ENCODE data around the gene MSANTD3. TPM values are rescaled to one million over a fixed set of nuclear protein-coding genes. Genes with fewer than 3 reads are reported as not detected.
"Not testable (repeated sequence)": the region's sequence is repeated elsewhere in the genome, so short reads cannot be mapped to it uniquely, and the experiment has no call there.

MSANTD3 gene
- polyA plus RNA-seq, 10 donors: 12.7 to 18.4 (median 15.0) TPM

DNA sequence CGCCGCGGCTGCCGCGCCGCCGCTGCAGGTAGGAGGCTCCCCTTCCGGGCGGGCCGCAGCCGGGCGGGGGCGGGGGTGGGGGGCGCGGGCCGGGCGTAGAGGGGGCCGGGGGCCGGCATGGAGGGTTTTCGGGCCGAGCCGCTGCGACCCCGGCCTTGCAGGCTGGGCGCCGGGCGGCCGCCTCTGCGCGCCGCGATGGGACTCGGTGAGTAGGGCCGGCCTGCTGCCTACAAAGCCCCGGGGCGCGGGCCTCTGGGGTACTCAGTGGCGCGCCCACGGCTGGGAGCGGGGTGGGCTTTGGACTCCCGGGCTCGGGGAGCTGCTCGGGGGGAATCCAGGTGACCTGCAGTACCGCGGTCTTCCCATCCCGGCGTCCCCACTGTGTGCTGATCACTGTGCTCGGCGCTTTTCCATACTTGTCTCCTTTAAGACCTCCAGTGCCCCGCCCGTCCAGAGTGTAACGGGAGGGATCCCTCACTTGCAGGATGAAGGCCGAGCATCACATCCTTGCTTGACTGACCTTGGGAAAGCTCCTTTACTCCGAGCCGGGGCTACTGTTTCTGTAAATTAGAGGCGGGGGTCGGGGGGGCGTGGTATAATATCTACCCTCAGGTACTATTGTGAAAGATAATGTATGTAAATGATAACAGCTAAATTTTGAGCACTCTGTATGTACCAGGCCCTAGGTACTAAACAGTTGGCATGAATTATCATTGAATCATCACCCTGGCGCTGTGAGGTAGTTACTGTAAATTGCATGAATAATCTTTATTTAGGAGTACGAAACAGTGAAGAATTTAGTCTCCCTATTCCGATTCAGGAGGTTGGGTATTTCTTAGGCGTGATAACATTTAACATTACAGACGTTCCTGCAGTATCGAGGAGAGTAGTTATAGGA lies 672 bp downstream of the MSANTD3 start:
- DNase-seq: peak in 2 of 3 donors; percentile 48 to 82

DNA sequence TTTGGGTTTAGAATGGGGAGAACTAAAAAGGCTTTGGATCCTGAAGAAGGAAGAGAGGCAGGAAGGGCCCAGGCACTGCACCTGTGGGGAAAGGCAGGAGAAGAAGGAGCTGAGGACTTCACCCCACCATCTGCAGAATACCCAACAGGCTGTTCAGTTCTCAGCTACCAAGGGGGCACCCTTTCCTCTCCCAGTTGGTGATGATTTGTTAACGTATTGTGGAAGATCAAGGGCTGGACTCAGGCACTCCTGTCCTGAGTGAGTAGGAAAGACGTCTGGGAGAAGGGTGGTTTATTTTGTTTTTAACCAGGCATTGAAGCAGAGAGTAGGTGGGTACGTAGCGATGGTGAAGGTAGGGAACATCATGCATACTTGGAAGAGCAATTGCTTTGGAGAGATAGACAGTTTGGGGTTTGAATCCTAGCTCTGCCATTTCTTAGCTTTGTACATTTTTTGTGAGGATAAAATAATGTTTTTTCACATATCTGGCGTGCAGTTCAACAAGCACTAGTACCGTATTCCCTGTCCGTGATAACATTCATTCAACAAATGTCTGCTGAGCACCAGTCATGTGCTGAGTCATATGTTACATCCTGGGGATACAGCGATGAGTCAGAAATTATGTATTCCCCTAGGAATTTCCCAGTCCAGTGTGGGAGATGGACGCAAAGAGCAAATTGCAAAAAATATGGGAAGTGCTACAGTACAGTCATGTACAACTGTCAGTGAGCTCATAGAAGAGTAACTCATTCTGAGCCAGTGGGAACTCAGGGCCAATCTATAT lies 2.1 kb downstream of the MSANTD3 start:
- DNase-seq: peak in 1 of 3 donors; percentile 97

DNA sequence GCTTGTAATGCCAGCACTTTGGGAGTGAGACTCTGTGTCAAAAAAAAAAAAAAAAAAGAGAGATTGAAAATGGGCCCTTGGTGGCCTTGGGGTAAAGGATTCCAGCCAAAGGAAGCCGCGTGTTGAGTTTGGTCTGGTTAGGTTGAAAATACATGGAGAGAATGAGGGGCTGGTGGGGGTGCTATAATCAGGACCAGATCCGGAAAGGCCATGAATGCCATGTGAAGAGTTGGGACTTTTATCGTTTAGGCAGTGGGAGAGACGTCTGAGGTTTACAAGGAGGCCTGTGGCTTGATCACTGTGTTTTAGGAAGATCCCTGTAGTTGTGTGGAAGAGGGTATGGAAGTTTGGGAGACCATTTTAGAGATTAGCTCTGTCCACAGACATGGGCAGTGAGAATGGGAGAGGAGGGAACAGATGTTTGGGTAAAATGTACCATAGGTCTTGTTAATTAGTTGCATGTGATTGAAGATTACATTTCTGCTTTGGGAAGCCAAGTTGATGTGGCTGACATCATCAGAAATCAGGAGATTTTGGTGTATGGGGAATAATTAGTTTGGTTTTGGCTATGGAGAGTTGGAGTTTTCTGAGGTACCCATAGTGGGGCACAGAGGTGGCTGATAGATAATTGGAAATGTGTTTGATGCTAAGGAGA lies 3.5 kb downstream of the MSANTD3 start:
- DNase-seq: no peak

DNA sequence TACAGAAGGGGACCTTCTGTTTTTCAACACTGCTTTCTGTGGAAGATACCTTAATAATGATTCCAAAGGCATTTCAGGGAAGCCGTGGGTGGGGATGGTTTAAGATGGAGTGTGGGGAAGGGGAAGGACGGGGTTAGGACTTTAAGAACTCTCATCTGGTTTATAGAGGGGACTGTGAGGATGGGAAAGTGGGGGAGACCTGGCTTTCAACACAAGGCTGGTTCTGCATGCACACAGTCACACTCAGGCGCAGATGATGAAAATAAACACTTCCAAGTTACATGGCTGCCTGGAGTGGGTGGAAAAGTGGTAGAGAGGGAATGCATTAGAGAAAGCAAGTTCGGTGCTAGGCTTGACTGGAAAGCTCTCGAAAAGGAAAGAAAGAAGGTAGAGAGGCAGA lies 4.9 kb downstream of the MSANTD3 start:
- DNase-seq: no peak

DNA sequence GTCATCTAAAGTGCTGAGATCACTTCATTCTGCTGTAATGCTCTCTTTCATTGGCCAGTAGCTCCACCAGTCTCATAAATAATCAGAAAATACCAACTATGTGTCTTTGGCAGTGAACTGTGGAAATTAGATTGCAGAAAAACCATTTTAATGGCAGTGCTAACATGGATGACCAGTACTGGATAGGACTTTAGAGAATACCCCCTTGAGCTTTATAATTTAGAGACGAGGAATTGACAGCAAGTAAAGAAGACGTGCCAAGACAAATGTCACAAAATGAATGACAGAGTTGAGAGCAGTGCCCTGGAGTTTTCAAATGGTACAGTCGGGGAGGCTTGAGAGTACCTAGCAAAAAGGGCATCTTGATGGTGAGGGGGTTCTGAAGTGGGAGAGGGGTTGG lies 5.8 kb downstream of the MSANTD3 start:
- no peak for DNase-seq

DNA sequence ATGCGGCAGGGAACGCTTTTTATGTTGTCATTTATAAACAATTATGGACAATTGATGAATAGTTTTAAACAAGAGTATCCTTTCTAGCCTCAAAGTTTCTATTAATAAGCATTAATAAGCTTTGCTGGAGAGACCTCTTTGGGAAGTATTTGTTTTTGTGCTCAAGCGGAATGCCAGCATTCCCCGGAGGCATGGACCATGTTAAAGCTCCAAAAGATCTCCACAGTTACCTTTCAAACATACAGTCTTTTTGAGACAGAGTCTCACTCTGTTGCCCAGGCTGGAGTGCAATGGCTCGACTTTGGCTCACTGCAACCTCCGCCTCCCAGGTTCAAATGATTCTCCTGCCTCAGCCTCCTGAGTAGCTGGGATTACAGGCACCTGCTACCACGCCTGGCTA lies 9.6 kb downstream of the MSANTD3 start:
- DNase-seq: no peak

DNA sequence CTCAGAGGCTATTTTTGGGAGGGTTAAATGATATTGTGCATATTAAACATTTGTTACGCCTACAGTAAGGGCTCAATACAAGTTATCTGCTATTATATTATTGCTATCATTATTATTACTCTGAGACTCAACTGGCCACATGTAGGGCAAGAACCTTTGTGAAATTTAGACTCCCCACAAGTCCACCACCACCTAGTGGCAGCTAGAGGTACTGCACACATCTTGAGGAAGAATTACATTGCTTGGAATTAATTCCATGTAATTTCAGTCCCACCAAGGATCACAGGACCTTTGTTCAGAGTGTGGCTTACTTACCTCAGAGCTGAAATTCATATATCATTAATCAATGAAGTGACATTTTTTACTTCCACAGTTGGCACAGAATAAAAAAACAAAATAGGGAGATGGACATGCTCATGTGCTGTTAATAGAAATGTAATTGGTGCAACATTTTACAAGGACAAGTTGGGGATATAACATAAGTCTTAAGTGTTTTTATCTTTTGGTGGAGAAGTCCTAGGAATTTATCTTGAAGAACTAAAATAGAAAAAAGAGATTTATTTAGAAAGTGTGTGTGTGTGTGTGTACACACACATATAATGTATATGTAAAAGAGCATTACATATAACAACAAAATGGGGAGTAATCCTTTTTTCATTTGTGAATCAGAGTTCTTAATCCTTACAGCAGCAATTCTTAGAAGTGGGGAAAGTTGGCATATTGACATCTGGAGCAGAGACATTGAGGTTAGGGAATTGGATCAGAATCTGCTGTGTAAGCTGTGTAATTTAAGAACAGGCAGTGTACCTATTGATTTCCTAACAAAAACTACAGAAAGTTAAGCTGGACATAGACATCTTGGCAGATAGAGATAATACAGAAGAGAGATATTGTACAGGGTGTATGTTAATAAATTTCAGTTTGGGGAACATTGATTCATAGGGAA lies 11.2 kb downstream of the MSANTD3 start:
- DNase-seq: peak; percentile 58 to 70 (median 69)

DNA sequence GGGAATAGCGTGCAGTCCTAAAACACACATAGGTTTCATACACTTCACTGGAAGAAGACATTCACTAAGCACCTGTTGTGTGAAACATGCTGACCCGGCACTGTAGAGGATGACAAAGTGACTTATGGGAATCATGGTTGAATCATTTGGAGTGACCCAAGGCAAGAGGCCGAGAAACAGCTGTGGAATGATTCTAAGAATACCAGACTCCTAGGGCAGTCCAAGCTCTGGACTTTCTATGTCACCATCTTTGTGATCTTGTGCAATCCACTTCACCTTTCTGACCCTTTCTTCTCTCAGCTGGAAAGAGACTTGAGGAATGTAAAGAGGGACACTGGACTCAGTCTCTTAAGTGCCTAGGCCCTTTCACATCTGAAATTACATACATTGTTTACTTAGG lies 13.1 kb downstream of the MSANTD3 start:
- DNase-seq: peak in 2 of 3 donors; percentile 18 to 34

DNA sequence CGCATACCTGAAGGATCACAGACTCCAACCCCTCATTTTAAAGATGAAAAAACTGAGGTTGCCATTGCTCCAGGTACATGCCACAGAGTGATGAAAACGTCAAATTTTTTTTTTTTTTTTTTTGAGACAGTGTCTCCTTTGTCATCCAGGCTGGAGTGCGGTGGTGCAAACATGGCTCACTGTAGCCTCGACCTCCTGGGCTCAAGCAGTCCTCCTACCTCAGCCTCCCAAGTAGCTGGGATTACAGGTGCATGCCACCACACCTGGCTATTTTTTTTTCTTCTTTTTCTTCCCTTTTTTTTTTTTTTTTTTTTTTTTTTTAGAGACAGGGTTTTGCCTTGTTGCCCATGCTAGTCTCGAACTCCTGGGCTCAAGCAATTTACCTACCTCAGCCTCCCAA lies 13.5 kb downstream of the MSANTD3 start:
- not testable (repeated sequence) for DNase-seq

DNA sequence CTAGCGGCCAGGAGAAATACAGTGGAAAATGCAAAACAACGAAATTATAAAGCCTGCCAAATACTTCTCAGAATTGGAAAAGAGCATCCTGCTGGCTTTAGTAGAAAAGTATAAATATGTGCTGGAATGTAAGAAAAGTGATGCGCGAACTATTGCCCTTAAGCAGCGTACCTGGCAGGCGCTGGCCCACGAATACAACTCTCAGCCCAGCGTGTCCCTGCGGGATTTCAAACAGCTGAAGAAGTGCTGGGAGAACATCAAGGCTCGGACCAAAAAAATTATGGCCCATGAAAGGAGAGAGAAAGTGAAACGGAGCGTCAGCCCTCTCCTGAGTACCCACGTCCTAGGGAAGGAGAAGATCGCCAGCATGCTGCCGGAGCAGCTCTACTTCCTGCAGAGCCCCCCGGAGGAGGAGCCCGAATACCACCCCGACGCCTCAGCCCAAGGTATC lies 15.0 kb downstream of the MSANTD3 start:
- peak in 2 of 3 donors; percentile 67 to 84 for DNase-seq

DNA sequence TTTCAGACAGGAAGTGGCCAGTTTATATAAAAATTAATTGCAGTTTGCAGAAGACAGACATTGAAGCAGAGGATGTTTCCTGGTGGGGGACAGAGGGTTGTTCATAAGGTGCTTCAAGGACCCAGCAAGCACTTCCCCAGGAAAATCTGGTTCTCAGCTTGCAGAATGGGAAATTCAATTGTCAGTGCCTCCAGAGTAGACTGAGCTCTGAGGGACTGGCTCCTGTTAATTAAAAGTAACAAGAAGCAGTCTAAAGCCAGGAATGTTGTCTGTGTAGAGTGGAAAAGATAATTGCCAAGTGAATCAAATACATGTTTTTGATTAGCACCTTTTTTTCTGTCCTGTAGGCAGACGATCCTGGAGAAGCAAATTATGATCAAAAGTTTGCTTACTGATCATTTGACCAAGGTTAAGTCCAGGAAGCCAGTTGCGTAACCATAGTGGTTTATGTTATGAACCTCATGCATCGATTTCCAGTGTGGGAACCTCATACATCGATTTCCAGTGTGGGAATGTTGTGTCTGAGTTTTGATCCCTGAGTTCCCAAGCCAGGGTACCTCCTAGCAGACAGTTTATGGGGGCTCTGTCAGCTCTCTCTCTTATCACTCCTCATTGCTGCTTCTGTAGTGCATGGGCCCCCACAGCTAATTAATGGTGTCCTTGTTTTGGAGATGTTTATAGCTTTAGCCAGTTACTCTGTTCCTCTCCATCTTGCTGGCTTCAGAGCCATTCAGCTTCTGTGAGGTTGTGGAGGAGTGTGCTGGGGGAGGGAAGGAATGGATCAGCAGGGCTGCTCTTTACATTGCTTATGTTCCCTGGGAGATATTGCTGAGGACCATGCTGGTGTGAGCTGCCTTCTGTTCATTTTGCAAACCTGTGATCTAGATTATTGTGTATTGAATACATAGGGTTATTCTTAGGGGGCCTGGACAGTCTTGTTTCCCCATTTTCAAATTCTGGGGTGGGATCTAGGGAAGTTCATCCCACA lies 17.1 kb downstream of the MSANTD3 start:
- DNase-seq: no peak

DNA sequence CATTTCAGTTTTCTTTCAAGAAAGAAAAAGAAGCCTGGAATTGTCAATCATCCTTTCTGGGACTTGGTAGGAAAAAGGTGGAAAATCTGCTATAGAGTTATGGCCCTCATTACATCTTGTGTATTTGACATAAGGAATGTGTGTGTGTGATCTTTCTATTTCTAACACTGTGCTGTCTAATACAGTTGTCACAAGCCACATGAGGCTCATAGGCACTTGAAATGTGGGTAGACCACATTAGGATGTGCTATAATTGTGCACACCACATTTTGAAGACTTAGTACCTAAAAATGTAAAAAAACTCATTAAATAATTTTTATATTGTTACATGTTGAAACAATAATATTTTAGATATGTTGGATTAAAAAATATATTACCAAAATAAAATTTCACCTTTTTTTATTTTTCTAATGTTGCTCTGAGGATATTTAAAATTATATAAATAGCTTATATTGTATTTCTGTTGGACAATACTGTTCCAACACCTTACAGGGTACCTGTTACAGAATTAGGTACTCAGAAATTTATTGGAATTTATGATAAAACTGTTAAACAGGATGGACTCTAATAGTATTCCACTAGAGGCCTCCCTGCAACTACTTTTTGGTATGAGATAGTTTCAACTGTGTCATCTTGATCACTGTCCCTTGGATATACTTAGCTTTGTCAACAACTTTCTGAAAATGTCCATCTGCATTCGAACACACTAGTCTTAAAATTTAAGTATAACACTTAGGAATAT lies 18.4 kb downstream of the MSANTD3 start:
- DNase-seq: no peak

DNA sequence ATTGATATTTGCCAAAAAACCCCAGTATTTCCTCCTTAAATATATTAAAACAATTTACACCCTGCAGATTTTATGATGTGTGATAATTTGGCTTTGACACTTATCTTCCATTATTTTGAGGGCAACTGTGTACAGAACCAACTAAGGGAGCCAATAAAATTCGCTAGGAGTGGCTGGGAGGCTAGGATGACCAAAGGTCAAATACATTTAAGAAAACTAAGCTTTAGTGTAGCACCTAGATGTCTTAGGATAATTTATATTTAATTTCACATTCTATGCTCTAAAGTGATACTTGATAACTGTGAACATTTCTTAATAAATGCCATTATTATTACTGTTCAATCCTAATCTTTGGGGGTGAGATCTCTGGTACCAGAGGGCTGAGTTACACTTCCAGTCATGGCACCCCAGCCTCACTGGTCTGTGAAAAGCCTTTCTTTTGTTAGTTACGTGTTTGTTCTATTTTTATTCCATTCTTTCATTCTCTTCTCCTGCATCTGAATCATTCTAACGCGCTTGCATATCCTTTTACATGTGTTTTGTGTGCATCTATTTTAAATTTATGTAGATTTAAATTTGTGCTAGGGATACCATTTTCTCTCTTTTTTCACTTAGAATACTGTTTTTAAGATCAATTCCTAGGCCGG lies 19.1 kb downstream of the MSANTD3 start:
- no peak for DNase-seq

DNA sequence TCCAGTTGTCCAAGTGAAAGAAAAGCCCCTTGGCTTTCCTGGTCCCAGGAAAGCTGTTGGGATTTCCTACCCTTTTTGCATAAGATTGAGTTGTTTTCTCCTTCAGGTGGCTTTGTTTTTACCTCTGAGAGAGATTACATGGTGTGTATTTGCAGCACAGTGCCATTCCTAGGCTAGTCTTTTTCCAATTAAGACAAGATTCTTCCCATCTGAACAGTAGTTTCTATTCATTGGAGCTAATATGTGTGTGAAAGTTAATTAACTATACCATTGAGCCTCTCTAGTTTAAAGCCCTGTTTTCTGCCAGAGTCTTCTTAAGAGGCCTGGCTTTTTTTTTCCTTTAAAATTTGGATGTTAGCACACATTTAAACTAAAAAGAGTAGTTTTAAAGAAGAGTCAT lies 20.1 kb downstream of the MSANTD3 start:
- no peak for DNase-seq

DNA sequence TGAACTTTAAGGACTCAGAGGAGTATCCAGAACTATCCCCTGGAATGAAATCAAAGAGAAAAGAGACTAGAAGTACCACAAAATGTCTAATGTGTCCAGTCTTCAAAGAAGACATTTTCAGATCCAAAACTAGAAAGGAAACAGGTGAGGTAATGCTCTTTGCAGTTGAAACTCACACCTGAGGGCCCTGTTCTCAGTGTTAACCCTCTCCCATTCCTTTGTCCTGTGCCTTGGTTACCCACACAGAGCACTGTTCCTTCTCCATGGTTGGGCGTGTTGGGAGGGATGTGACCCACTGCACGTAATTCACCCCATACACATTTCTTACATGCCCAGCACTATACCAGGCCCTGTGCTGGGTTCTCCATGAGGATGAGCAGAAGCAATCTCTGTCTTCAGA lies 21.3 kb downstream of the MSANTD3 start:
- DNase-seq: no peak

DNA sequence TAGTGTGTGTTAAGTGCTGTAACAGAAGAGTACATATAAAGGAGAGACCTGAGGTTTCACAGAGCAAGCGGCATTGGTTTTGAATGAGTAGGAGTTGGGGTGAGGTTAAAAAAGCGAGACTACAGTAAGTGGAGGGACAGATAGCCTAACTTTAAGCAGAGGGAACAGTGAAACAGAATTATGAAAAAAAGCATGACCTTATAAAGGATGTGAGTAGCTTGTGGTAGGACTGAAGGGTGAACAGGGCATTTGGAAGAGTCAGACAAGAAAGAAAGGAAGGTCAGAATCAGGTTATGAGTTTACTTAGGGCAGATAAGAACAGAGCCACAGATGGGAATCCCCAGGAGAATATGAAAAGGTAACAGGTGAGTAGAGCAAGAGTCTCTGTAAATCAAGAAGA lies 22.5 kb downstream of the MSANTD3 start:
- no peak for DNase-seq

DNA sequence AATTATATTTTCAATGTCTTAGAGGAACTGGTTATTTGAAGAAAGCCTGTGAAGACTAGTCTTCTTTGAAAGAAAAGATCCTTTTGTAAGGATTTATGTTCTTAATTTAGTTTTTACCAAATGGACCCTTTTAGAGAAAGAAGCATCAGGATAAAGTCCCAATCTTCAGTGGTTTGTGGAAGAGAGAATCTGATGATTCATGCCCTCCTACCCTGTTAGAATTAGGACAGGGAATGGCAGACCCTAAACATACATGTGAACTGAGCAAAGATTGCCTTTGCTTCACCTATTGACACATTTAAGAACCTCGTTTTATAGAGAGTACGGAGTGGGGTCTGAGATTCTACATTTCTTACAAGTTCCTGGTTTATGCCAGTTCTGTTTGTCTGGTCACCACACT lies 26.0 kb downstream of the MSANTD3 start:
- no peak for DNase-seq

DNA sequence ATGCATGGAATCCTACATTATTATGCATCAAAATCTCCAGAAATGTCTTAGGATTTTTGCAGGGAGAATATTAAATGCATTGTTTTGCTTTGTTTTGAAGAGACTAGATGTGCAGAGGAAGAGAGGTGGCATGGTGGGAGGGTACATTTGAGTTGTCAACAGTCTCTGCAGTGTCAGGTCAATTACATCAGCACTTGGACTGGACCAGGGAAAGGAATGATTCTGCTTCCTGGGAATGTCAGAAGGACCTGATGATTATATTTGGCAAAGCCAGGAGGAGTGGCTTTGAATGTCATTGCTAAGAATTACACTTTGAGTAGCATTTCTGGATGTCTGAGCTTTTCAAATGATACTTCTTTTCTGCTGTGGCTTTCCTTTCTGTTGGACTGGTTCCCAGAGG lies 28.5 kb downstream of the MSANTD3 start:
- DNase-seq: no peak

DNA sequence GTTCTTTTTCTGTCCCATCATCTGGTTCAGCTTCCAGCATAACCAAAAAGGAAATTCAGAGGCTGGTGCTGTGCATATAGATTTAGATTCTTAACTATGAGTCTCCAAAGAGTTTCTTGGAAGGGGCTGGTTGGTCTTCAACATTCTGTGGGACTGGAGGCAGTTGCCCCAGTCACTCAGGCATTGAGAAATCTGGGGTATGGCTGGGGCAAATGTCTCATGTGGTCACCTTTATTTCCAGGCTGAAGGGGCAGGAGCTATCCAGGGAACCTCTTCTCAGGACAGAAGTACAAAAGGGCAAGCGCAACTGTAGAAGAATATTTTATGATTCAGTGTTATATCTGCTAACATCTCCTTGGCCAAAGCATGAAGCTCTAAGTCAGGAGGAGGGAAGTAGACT lies 30.6 kb downstream of the MSANTD3 start:
- DNase-seq: no peak

All from muscle of back (tissue), 11 donors.